ENCODE results near the gene KRTAP5-10. TPM values are rescaled to one million over a fixed set of nuclear protein-coding genes. Genes with fewer than 3 reads are reported as not detected.
"Not testable (repeated sequence)": the region's sequence is repeated elsewhere in the genome, so short reads cannot be mapped to it uniquely, and the experiment has no call there.

KRTAP5-10 gene
- polyA plus RNA-seq, 1 experiment: 0.06 TPM

DNA sequence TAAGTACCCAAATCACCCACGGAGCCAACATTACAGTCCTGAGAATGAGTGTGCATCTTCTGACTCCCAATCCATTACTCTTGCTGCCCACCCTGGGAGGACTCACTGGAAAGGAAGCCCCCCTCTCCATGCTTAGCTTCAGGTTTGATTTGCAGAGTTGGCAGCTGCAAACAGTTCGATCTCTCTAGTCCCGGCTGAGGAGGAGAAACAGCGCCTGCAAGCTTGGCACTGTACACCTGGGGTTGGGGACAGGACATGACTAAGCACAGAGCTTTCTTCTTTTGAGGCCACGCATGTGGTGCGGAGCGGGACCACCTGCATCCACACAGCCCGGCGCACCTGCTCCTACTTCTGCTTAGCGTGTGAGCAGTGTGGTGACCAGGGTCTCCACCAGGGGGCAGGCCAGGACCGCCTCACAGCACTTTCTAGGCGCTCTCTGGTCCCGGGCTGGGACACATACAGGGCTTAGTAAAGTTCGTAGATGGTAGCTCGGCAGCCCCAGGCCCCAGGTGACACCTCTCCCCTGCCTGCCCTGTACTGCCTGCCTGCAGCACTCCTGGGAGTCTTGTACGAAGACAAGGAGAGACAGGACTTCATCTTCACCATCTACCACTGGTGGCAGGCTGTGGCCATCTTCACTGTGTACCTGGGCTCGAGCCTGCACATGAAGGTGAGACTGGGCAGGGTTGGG, 39.6 kb downstream of the KRTAP5-10 start:
- H3K27me3 ChIP-seq (ENCODE audit: control insufficient read depth, insufficient read depth, low read length); DNase-seq (ENCODE audit: low read depth); CTCF ChIA-PET; H3K36me3 ChIP-seq (ENCODE audit: control insufficient read depth, insufficient read depth, low read length); H3K4me3 ChIP-seq (ENCODE audit: low read depth, low read length); POLR2A ChIA-PET: not testable (repeated sequence)
- TF ChIP-seq, protein P1, sequence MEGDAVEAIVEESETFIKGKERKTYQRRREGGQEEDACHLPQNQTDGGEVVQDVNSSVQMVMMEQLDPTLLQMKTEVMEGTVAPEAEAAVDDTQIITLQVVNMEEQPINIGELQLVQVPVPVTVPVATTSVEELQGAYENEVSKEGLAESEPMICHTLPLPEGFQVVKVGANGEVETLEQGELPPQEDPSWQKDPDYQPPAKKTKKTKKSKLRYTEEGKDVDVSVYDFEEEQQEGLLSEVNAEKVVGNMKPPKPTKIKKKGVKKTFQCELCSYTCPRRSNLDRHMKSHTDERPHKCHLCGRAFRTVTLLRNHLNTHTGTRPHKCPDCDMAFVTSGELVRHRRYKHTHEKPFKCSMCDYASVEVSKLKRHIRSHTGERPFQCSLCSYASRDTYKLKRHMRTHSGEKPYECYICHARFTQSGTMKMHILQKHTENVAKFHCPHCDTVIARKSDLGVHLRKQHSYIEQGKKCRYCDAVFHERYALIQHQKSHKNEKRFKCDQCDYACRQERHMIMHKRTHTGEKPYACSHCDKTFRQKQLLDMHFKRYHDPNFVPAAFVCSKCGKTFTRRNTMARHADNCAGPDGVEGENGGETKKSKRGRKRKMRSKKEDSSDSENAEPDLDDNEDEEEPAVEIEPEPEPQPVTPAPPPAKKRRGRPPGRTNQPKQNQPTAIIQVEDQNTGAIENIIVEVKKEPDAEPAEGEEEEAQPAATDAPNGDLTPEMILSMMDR (IDR thresholded peaks at IDR 0.05; ENCODE audit: insufficient read depth, low read depth, low read length): peak; percentile 15; the same call in 1 of the 2 replicates

- DNase-seq (ENCODE audit: low read depth); CTCF ChIA-PET; H3K36me3 ChIP-seq (ENCODE audit: control insufficient read depth, insufficient read depth, low read length); H3K4me3 ChIP-seq (ENCODE audit: low read depth, low read length); H3K27me3 ChIP-seq (ENCODE audit: control insufficient read depth, insufficient read depth, low read length); POLR2A ChIA-PET: not testable (repeated sequence)
Measured at GRCh38 chr11:71606853-71607519, 41.6 kb downstream of the KRTAP5-10 start.

DNA sequence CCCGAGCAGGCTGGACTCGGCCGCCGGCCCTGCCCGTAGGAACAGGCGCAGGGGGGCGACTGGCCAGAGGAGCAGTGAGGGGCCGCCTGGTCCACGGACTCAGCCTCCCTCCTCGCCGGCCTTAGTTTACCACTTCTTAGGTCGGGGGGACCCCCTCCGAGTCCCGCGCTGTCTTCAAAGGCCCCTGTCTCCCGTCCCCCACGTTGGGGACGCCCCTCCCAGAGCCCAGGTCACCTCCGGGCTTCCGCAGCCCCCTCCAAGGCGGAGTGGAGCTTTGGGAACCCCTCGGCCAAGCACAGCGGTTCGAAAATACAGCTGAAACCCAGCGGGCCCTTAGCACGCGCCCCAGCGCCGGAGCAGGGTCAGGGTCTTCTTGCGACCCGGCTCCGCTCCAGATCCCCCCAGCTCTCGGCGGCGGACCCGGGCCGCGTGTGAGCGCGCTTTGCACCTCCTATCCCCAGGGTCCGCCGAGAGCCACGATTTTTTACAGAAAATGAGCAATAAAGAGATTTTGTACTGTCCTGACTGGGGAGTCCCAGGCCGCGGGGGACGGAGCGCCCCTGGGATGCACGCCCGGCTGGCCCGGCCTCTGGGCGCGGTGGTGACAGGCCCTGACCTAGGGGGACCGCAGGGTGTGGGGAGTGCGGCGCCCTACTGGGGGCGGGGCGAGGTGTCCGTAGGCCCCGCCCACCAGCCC, 42.3 kb downstream of the KRTAP5-10 start:
- CTCF ChIA-PET; H3K27me3 ChIP-seq (ENCODE audit: control insufficient read depth, insufficient read depth, low read length); POLR2A ChIA-PET; H3K4me3 ChIP-seq (ENCODE audit: low read depth, low read length); H3K36me3 ChIP-seq (ENCODE audit: control insufficient read depth, insufficient read depth, low read length); DNase-seq (ENCODE audit: low read depth): not testable (repeated sequence)

DNA sequence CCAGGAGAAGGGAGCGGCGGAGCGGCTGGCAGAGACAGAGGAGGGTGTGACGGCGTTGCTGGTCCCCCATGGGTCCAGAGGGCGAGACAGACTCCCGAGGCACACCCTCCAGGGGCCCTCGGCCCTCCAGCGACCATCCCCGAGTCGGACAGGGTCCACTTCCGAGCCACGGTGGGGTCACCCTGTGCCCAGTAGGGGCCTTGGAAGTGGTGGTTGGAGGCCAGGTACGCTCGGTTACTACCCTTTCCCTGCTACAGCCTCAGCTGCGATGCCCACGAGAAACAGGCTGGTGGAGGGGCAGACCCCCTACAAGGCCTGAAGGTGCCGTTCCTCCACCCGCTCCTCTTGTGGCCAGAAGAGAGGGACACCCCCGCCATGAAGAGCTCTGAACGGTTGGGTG, 42.9 kb downstream of the KRTAP5-10 start:
- H3K36me3 ChIP-seq (ENCODE audit: control insufficient read depth, insufficient read depth, low read length); DNase-seq (ENCODE audit: low read depth); H3K4me3 ChIP-seq (ENCODE audit: low read depth, low read length); POLR2A ChIA-PET; H3K27me3 ChIP-seq (ENCODE audit: control insufficient read depth, insufficient read depth, low read length); CTCF ChIA-PET: not testable (repeated sequence)

GRCh38 chr11:71611218-71611910, 46.0 kb downstream of the KRTAP5-10 start:
- H3K4me3 ChIP-seq (ENCODE audit: low read depth, low read length); H3K27me3 ChIP-seq (ENCODE audit: control insufficient read depth, insufficient read depth, low read length); CTCF ChIA-PET; POLR2A ChIA-PET; H3K36me3 ChIP-seq (ENCODE audit: control insufficient read depth, insufficient read depth, low read length); DNase-seq (ENCODE audit: low read depth): not testable (repeated sequence)

DNA sequence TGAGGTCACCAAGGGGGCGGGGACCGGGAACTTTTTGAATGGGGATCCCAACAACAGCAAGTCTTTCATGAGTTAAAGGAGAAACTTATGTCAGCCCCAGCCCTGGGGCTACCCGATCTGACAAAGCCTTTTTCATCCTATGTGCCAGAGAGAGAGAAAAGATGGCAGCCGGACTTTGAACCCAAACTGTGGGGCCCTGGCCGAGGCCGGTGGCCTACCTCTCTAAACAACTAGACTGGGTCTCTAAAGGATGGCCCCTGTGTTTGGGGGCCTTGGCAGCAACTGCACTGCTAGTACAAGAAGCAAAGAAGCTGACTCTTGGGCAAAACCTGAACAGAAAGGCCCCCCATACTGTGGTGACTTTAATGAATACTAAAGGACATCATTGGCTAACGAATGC, 48.6 kb downstream of the KRTAP5-10 start:
- POLR2A ChIA-PET; DNase-seq (ENCODE audit: low read depth); CTCF ChIA-PET: not testable (repeated sequence)

GRCh38 chr11:71614366-71614917, 49.1 kb downstream of the KRTAP5-10 start:
- POLR2A ChIA-PET; H3K27me3 ChIP-seq (ENCODE audit: control insufficient read depth, insufficient read depth, low read length); H3K4me3 ChIP-seq (ENCODE audit: low read depth, low read length); H3K36me3 ChIP-seq (ENCODE audit: control insufficient read depth, insufficient read depth, low read length); CTCF ChIA-PET; DNase-seq (ENCODE audit: low read depth): not testable (repeated sequence)

More for the DNA sequence above, 48.6 kb downstream of the KRTAP5-10 start:
- not testable (repeated sequence) for H3K36me3 ChIP-seq (ENCODE audit: control insufficient read depth, insufficient read depth, low read length); H3K4me3 ChIP-seq (ENCODE audit: low read depth, low read length); H3K27me3 ChIP-seq (ENCODE audit: control insufficient read depth, insufficient read depth, low read length)

DNA sequence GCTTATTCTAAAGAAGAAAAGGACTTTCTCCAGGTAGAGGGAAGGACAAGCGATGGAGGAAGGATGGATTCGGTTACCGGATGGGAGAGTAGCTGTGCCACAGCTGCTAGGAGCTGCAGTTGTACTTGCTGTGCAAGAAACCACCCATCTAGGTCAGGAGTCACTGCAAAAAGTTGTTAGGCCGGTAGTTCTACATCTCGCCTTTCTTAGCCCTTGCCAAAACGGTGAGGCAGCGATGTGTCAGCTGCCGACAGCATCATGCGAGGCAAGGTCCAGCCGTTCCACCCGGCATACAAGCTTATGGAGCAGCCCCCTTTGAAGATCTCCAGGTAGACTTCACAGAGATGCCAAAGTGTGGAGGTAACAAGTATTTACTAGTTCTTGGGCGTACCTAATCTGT, 49.6 kb downstream of the KRTAP5-10 start:
- H3K36me3 ChIP-seq (ENCODE audit: control insufficient read depth, insufficient read depth, low read length); CTCF ChIA-PET; POLR2A ChIA-PET; H3K27me3 ChIP-seq (ENCODE audit: control insufficient read depth, insufficient read depth, low read length); H3K4me3 ChIP-seq (ENCODE audit: low read depth, low read length); DNase-seq (ENCODE audit: low read depth): not testable (repeated sequence)

Small RNA genes lying within 50 kb of the gene (small RNA-seq; reads per million reads assigned to genes)
- not detected for gene AP000867.1 (ENCODE audit: insufficient read length, low read depth, low replicate concordance)
- not detected for gene KRTAP5-14P (ENCODE audit: insufficient read length, low read depth, low replicate concordance)

Other genes with a start within 250 kb of the KRTAP5-10 start
- 42.3 and 61.1 TPM in 2 replicates for gene DHCR7, start 117.2 kb upstream of the KRTAP5-10 start, polyA plus RNA-seq (2011; rRNA removed)
- 44.3 and 63.6 TPM in 2 replicates for gene NADSYN1, start 112.4 kb upstream of the KRTAP5-10 start, polyA plus RNA-seq (2011; rRNA removed)
- gene KRTAP5-7, start 38.3 kb upstream of the KRTAP5-10 start, polyA plus RNA-seq (2011; rRNA removed): not detected in 2 replicates
- gene KRTAP5-8, start 27.5 kb upstream of the KRTAP5-10 start, polyA plus RNA-seq (2011; rRNA removed): not detected in 2 replicates
- gene KRTAP5-9, start 17.1 kb upstream of the KRTAP5-10 start, polyA plus RNA-seq (2011; rRNA removed): 0.09 TPM in 1 of 2 replicates, not detected in the other
- not detected in 2 replicates for gene KRTAP5-11, start 17.3 kb downstream of the KRTAP5-10 start, polyA plus RNA-seq (2011; rRNA removed)